Measurements from ENCODE around the gene METTL3. TPM values are rescaled to one million over a fixed set of nuclear protein-coding genes. Genes with fewer than 3 reads are reported as not detected.

METTL3 gene
- total RNA-seq, 4 donors from 2014 or later: 20.2 to 41.9 (median 29.5) TPM

DNA sequence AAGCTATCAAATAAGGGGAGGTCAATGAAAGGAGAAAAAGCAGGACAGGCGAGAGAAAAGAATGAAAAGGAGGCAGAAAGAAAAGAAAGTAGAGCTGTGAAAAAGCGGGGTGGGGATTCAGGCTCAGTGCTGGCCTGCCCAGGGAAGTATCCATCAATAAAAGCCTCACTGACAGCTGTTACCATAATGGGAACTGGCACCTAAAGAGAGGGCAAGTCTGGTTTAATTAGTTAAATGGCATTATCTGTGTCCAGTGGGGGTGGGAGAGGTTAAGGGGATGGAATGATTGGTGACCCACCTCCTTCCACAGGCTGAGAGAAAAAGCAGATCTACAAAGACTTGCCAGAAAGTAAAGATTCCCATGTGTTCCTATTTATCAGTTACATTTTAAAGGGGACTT lies 7.6 kb upstream of the METTL3 start:
- no peaks in the 10 kb centered on the region for H3K4me1 ChIP-seq
- H3K4me3 ChIP-seq: no peak overlapping the region
- in situ Hi-C loops (cut with MboI; ENCODE audit: low pct_ligation_motif_present in 1 of 4, low pct_unique_long_range_greater_than_20kb in 1 of 4, low sequenced_read_pairs in 3 of 4): no loop called here
- no peaks in the 10 kb centered on the region for H3K9me3 ChIP-seq
- WGBS, 2 donors (ENCODE audit: low coverage in 1 of 2): 77 to 83% methylated on average over 1 to 2 of the region's 2 CpGs
- H3K36me3 ChIP-seq: no peaks in the 10 kb centered on the region
- no peak for DNase-seq
- intact Hi-C loops (cut with DNase I; ENCODE audit: low total_unique reads): no loop called here
- H3K27ac ChIP-seq: no peak overlapping the region
- TF ChIP-seq POLR2AphosphoS5 (IDR thresholded peaks at IDR 0.05): no peak
- no peak for TF ChIP-seq EP300 (IDR thresholded peaks at IDR 0.05; ENCODE audit: low read depth)
- TF ChIP-seq, protein P1, sequence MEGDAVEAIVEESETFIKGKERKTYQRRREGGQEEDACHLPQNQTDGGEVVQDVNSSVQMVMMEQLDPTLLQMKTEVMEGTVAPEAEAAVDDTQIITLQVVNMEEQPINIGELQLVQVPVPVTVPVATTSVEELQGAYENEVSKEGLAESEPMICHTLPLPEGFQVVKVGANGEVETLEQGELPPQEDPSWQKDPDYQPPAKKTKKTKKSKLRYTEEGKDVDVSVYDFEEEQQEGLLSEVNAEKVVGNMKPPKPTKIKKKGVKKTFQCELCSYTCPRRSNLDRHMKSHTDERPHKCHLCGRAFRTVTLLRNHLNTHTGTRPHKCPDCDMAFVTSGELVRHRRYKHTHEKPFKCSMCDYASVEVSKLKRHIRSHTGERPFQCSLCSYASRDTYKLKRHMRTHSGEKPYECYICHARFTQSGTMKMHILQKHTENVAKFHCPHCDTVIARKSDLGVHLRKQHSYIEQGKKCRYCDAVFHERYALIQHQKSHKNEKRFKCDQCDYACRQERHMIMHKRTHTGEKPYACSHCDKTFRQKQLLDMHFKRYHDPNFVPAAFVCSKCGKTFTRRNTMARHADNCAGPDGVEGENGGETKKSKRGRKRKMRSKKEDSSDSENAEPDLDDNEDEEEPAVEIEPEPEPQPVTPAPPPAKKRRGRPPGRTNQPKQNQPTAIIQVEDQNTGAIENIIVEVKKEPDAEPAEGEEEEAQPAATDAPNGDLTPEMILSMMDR (IDR thresholded peaks at IDR 0.05): no peak
- TF ChIP-seq POLR2A (IDR thresholded peaks at IDR 0.05): no peak
- no peaks in the 10 kb centered on the region for H3K27me3 ChIP-seq

DNA sequence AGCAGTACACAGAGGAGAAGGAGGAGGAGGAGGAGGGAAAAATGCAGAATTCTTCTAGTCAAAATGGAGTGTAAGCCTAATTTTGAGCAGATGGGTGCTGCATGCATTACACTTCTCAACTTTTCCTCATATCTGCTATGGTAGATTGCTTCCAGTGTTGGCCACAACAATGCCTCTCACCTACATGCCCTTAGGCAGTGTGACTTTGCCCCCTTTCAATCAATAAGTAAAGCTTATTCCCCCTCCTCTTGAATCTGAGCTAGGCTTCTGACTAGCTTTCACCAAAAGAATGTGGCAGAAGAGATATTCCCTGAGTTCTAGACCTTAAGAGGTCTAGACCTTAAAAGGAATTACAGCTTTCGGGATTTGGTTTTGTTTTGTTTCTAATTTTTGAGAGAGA lies 3.2 kb upstream of the METTL3 start:
- Histone ChIP-seq H3K4me1 (peaks cover 4 to 15% (median 12%) of the 10 kb centered on the region in 4 donors), H3K36me3 (no peaks in the 10 kb centered on the region), H3K4me3 (no peak overlapping the region), H3K27me3 (no peaks in the 10 kb centered on the region), H3K27ac (no peak overlapping the region), H3K9me3 (no peaks in the 10 kb centered on the region)
- in situ Hi-C loops (cut with MboI; ENCODE audit: low pct_ligation_motif_present in 1 of 4, low pct_unique_long_range_greater_than_20kb in 1 of 4, low sequenced_read_pairs in 3 of 4): no loop called here
- no peak for DNase-seq
- WGBS, 2 donors (ENCODE audit: low coverage in 1 of 2): 89% methylated on average over 1 of the region's 1 CpG; no CpG with 5 or more reads in 1 of the 2 donors
- intact Hi-C loops (cut with DNase I; ENCODE audit: low total_unique reads): no loop called here
- TF ChIP-seq POLR2AphosphoS5 (IDR thresholded peaks at IDR 0.05) (no peak), POLR2A (IDR thresholded peaks at IDR 0.05) (no peak), EP300 (IDR thresholded peaks at IDR 0.05; ENCODE audit: low read depth) (no peak)
- TF ChIP-seq, protein P1 (IDR thresholded peaks at IDR 0.05): no peak

DNA sequence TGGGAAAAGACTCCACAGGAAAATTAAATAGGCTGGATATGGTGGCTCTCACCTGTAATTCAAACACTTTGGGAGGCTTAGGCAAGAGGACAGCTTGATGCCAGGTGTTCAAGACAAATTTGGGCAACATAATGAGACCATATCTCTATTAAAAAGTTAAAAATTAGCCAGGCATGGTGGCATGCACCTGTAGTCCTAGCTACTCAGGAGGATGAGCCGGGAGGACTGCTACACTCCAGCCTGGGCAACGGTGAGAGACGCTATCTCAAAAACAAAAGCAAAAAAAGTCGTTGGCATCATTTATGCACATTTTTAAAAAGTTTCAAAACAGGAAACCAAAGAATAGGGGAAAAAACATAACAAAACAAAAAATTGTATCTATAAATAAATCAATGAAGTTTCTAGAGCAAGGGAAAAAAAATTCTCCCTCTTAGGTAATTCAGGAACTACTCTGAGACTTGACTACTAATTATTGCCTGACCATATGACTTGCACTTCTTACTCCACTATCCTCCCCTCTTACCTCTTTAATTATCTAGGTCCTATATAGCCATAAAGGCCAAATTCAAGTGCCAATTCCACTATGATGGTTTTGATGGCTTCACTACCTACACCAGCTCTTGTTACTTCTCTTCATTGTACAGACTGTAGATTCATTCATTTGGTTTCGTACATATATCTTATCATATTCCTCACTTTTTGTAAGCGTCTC lies 1.6 kb downstream of the METTL3 start:
- intact Hi-C loops (cut with DNase I; ENCODE audit: low total_unique reads) (no loop called here), in situ Hi-C loops (cut with MboI; ENCODE audit: low pct_ligation_motif_present in 1 of 4, low pct_unique_long_range_greater_than_20kb in 1 of 4, low sequenced_read_pairs in 3 of 4) (no loop called here)
- H3K27ac ChIP-seq: no peak overlapping the region
- H3K27me3 ChIP-seq: no peaks in the 10 kb centered on the region
- 64 to 73% methylated on average over 6 of the region's 6 CpGs for WGBS, 2 donors (ENCODE audit: low coverage in 1 of 2)
- no peaks in the 10 kb centered on the region for H3K9me3 ChIP-seq
- peaks cover 4 to 27% (median 17%) of the 10 kb centered on the region in 4 donors for H3K4me1 ChIP-seq
- TF ChIP-seq, protein P1 (IDR thresholded peaks at IDR 0.05): no peak
- TF ChIP-seq POLR2A (IDR thresholded peaks at IDR 0.05) (no peak), POLR2AphosphoS5 (IDR thresholded peaks at IDR 0.05) (no peak)
- peak overlapping the region in 1 of 4 donors; percentile 82 for H3K4me3 ChIP-seq
- no peak for DNase-seq
- no peaks in the 10 kb centered on the region for H3K36me3 ChIP-seq

DNA sequence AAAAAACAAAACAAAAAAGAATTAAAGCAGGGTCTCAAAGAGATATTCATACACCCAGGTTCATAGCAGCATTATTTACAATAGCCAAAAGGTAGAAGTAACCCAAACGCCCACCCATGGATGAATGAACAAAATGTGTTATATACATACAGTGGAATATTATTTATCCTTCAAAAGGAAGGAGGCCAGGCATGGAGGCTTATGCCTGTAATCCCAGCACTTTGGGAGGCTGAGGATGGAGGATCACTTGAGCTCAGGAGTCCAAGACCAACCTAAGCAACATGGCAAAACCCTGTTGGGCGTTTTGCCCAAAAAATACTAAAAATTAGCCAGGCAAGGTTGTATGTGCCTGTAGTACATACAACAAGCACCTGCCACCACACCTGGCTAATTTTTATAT lies 4.6 kb downstream of the METTL3 start:
- 83 to 89% methylated on average over 2 of the region's 2 CpGs for WGBS, 2 donors (ENCODE audit: low coverage in 1 of 2)
- intact Hi-C loops (cut with DNase I; ENCODE audit: low total_unique reads): no loop called here
- Histone ChIP-seq H3K9me3 (no peaks in the 10 kb centered on the region), H3K27me3 (no peaks in the 10 kb centered on the region), H3K27ac (no peak overlapping the region), H3K4me1 (peaks cover 4 to 24% (median 17%) of the 10 kb centered on the region in 4 donors), H3K36me3 (peaks cover 0 to 16% (median 7%) of the 10 kb centered on the region in 4 donors), H3K4me3 (no peak overlapping the region)
- in situ Hi-C loops (cut with MboI; ENCODE audit: low pct_ligation_motif_present in 1 of 4, low pct_unique_long_range_greater_than_20kb in 1 of 4, low sequenced_read_pairs in 3 of 4): no loop called here
- DNase-seq: no peak
- TF ChIP-seq POLR2AphosphoS5 (IDR thresholded peaks at IDR 0.05) (no peak), POLR2A (IDR thresholded peaks at IDR 0.05) (no peak), EP300 (IDR thresholded peaks at IDR 0.05; ENCODE audit: low read depth) (no peak)
- TF ChIP-seq, protein P1 (IDR thresholded peaks at IDR 0.05): no peak

Data from transverse colon (tissue), 4 donors.